Stimulated activated CD8-positive, alpha-beta memory T cell treated with anti-CD3 and anti-CD28 coated beads, Interleukin-12 subunit alpha, Interleukin-12 subunit beta, amount 100 ng/mL, for 24 hours (primary cell): ENCODE data around the gene C5orf22.
"Not testable (repeated sequence)": the region's sequence is repeated elsewhere in the genome, so short reads cannot be mapped to it uniquely, and the experiment has no call there.

ENCODE experiments used
- DNase-seq: peaks from one replicate; pipeline ENCODE4 v3.0.0-alpha.2; 2020; ENCODE audit errors: extremely low read depth

Gene C5orf22

GRCh38 chr5:31531888-31532547, at the start of gene C5orf22, which contains the start of gene DROSHA:
Gene C5orf22 (plus strand): TSS chr5:31532301. CDS start chr5:31532393, 92 bp downstream.
Gene DROSHA (minus strand): TSS chr5:31532093. CDS start chr5:31529059, 3,034 bp downstream.
- peak; percentile 79 for DNase-seq

DNA sequence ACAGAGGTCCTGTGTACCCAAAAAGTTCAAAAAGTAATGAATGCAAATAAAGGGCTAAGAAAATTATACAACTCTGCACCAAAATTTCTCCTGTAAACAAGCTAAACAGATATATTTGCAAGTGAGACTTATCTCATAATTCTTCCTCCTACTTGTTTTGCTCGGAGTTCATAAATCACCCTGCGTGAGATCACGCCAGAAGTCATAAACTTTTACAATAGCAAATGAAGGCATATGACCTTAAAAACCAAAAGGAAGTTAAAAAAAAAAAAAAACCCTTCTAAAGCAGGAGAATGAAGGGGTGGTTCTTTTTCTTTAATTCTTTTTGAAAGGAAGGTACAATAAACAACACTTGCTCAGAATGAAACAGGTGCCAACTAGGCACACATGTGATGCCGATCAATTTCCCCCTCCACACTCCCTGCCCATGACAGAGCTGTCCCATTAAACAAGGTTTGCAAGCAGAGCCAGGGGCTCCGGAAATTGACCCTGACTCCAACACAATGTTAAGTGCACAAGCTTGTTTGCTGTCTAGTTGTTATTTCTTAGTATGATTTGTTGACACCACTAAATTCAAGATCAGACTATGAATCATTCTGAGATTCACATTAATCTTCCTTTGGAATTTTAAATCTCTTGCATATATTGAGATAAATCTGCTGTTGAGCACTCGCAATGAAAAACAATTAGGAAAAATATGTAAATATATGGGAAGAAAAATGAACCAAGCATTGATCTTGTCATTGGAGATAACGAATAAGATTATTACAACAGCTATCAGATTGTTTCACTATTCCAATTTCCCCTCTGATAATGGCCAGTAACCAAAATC, 46.5 kb upstream of the C5orf22 start:
- no peak for DNase-seq

GRCh38 chr5:31486441-31486840, 45.7 kb upstream of the C5orf22 start:
- DNase-seq = no peak

GRCh38 chr5:31487506-31487905, 44.6 kb upstream of the C5orf22 start:
- DNase-seq = no peak

GRCh38 chr5:31492869-31493268, 39.2 kb upstream of the C5orf22 start:
- no peak for DNase-seq

DNA sequence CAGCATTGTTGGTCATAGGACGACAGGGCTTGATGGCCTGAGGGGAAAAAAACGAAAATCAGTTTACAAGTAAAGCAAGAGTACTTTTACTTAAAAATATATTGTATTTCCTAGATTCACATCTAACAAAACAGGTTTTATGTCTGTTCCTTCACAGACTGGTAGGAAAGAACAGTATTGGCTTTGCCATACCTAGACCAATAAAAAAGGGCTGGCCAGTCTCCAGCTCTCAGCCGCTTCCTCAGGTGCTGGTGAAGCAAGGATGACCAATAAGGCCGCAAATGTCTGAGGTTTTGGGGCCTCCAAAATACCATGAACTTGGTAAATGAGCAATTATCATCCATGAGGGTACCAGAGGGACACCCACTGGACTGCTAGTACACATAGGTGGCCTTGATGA, 36.8 kb upstream of the C5orf22 start:
- no peak for DNase-seq

DNA sequence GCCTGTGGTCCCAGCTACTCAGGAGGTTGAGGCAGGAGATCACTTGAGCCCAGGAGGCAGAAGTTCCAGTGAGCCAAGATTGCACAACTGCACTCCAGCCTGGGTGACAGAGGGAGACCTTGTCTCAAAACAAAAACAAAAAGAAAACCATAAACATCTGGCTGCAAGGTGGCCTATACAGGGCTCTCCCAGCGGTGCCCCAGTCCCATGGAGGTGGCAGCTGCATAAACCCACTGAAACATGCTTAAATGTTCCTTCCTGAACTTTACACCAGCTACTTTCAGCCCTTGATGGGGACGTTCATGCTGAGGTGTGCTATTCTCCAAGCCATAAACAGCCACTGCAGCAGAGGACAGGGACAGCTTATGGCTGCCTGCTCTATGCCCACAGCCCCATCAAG, 35.8 kb upstream of the C5orf22 start:
- DNase-seq = no peak

DNA sequence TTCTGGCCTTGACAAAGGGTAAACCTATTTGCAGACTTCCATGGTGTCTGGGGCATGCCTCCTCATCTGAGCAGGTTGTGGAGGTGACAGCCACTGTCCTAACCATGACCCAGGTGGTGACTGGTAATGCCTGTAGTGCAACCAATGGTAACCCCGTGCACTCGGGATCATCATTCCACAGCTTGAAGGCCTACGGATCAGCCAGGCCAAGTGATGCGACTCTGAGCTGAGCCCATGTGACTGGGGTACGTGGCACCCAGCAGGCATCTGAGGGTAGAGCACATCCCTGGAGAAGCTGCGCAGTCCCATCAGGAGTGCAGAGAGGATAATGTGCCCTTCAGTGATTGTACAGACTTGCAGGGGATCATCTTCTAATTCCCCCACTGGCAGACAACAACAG, 35.2 kb upstream of the C5orf22 start:
- DNase-seq = no peak

DNA sequence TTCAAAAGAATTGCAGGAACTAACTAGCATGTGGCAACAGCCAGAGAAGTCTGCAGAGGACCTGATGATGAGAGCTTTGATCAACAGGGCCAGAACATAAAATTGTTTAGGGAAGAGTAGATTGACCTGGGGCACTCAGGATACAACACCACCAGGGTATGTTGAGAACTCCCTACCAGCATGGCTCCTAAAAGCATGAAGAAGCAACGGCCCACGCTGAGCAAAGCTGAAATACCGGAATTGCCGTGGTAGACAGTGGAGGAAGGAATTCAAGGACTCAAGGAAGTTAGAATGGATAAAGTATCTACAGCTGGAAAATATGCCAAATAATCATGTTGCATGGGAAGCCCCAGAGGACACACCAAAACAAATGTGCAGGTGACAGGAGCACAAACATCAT, 31.8 kb upstream of the C5orf22 start:
- no peak for DNase-seq

DNA sequence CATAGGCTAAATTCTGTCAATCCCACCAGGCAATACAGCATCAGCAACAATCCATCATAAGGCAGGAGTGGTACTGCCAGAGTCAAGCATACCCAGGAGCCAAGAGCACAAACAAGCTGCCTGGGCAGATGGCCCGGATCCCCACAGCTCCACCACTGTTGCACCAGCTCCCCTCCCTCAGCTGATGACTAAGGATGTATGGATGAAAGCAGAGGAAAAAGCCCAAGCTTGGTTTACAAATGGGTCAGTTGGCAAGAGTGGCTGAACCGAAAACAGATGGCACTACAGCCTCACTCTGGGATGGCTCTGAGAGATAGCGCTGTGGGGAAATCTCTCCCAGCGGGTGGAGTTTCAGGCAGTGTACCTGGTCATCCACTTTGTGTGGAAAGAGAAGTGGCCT, 29.6 kb upstream of the C5orf22 start:
- DNase-seq = no peak

GRCh38 chr5:31504529-31504928, 27.6 kb upstream of the C5orf22 start:
- no peak for DNase-seq

DNA sequence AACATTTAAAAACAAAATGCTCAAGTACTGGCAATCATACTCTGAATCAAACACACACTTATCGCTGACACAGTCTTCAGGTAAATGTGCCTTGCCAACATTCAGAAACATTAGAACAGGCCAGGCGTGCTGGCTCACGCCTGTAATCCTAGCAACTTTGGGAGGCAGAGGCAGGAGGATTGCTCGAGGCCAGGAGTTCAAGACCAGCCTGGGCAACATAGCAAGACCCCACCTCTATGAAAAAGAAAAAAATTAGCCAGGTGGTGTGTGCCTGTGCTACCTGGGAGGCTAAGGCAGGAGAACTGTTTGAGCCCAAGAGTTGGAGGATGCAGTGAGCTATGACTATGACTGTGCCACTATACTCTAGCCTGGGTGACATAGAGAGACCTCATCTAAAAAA, 20.8 kb upstream of the C5orf22 start:
- no peak for DNase-seq

DNA sequence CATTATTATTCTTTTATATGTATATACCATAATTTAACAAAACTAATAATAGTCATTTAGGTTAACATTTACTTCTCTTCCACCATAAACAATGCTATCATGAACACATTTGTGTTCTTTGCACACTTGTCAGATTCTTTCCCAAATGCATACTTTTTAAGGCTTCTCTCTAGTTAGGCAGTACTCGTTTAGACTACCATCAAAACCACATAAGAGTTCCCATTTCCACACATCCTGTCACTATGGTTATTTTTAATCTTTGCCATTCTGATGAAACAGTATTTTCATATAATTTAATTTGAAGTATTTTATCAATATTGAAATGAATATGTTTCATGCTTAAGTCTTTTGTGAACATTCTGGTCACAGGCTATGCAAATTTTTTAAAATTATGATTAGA, 15.3 kb upstream of the C5orf22 start:
- DNase-seq = no peak

- DNase-seq = no peak
These were observed 9.1 kb upstream of the C5orf22 start for GRCh38 chr5:31523041-31523440.

GRCh38 chr5:31530541-31531265, 1.4 kb upstream of the C5orf22 start:
- DNase-seq = no peak

DNA sequence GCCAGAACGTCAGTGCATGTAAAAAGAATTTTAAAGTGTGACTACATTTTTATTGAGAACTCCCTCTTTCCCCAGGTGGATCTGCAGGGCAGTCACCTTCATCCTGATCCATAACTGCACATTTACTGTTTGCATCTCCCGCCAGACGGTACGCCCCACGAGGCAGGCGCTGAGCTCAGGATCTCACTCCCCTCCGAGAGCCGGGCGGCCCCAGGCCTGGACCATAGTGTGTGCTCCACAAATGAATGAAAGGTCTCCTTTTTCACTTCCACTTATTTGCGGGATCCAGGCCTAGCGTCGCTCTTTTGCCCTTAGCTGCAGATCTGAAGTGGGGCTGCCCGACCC, 586 bp upstream of the C5orf22 start:
- no peak for DNase-seq

DNA sequence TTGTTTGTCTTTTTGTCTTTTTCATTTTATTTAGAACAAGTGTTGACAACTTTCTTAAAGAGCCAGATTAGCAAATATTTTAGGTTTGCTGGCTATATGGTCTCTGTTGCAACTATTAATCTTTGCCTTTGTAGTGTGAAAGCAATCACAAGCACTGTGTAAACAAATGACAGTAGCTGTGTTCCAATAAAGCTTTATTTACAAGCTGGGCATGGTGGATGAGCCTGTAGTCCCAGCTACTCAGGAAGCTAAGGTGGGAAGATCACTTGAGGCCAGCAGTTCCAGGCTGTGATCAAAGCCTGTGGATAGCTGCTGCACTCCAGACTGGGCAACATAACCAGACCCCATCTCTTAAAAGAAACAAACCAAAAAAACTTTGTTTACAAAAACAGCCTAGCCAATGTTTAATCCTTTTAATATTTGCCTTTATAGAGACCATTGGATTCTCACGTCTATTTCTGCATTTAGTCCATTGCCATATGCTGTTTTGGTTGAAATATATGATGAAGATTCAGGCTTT, 2.5 kb downstream of the C5orf22 start:
- DNase-seq = no peak

DNA sequence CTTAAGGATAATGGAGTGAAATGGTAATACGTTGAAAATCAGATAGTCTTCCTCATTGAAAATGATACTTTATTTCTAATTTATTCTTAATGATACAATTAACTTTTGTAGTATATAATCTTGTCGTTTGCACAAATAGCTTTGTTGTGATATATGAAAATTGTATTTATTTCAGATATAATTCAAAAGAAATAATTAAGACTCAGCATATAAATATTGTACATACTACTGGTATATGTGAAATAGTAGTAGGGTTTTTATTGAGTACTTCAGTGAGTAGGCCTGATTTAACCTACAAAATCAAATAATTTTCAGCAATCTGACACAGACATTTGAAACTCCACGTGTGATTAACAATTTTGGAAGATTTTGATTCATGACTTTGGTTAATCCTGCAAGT, 4.8 kb downstream of the C5orf22 start:
- no peak for DNase-seq

DNA sequence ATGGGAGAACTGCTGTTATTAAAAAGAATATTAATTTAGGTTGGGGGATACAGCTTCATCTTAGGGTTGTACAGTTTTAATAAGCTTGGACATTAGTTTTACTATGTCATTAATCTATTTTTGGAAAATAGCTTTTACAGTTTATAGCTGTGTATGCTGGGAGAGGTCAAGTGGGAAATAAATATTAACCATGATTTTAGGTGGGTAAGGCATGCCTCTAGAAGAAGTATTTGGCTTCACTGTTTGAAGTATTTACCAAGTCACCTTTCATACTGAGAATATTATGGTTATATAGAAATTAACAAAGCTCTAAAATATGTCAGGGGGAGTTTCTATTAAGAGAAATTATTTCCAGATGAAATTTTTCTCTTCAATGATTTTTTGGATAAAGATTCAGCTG, 5.2 kb downstream of the C5orf22 start:
- DNase-seq = no peak

DNA sequence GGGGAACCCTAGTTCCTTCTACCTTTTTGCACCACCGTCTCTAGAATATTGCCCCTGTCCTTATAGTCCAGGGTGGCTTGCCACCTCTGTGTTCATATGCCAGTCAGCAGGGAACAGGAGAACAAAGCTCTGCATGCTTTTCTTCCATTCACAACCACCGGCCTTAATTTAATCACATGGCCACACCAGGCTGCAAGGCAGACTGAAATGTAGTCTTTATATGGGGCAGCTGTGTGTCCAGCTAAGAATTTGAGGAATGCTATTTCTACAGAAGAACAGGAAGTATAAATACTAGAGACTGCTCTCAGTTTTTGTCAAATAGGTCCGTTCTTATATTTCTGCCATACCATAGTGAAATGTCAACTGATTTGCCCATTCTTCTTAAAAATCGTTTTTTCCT, 5.8 kb downstream of the C5orf22 start:
- no peak for DNase-seq

- DNase-seq = not testable (repeated sequence)
These were observed 17.0 kb downstream of the C5orf22 start for GRCh38 chr5:31549114-31549513.

DNA sequence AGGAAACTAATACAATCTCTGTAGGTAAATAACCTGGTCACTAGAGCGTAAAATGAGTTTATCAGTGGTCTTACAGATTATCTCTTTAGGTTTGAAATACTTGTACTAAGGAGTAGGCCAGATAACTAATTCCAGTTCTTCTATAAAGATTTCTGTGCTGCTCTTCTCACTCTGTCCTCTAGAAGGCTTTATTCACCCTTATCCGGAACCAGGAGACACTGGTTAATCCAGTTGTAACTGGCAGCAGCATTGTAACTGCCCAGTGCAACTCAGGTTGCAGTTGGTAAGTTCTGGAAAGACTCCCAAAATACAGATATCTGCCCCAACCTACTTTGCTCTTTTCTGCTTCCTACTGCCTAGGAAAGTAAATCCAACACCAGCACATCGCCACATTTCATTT, 19.8 kb downstream of the C5orf22 start:
- no peak for DNase-seq

- no peak for DNase-seq
These were observed 21.8 kb downstream of the C5orf22 start for GRCh38 chr5:31553863-31554262.
